Keratinocyte (primary cell): ENCODE data around the gene ARPC5. TPM values are rescaled to one million over a fixed set of nuclear protein-coding genes. Genes with fewer than 3 reads are reported as not detected.
A peak's percentile ranks its signal among the peaks of the same experiment; 100 is the strongest.

Source experiments
- DNase-seq: peaks from one replicate; pipeline ENCODE4 v3.0.0-alpha.2; 2011; ENCODE audit warnings: low read depth, missing footprints, low spot score
- FAIRE-seq: peaks from 2 replicates; lab custom pipeline; 2011; peaks lifted over from hg19 to GRCh38; lab: Jason Lieb, UNC
- H2AFZ ChIP-seq: 2 replicates; pipeline ENCODE4 v1.6.0; 2012; ENCODE audit warnings: low read length, control low read depth, inconsistent platforms; ENCODE audit not compliant: control insufficient read depth
- H3K27ac ChIP-seq: 2 replicates; pipeline ENCODE4 v1.5.1; 2011; ENCODE audit warnings: low read length; ENCODE audit not compliant: control insufficient read depth, insufficient read depth
- H3K27me3 ChIP-seq: 3 replicates; pipeline ENCODE4 v1.6.0; 2011; ENCODE audit warnings: low read length; ENCODE audit not compliant: control insufficient read depth, insufficient read depth; ENCODE audit errors: extremely low read depth
- H3K36me3 ChIP-seq, 2 experiments: 2 replicates in 1 of 2; 3 replicates in 1 of 2; pipeline ENCODE4 v1.5.1; 2011; ENCODE audit warnings: low read length in 2 of 2, mild to moderate bottlenecking in 1 of 2; ENCODE audit not compliant: control insufficient read depth in 2 of 2, insufficient read depth in 2 of 2; ENCODE audit errors: extremely low read depth in 1 of 2
- H3K4me1 ChIP-seq: 3 replicates; pipeline ENCODE4 v1.5.1; 2011; ENCODE audit warnings: low read length; ENCODE audit not compliant: control insufficient read depth, insufficient read depth; ENCODE audit errors: extremely low read depth
- H3K4me2 ChIP-seq: 3 replicates; pipeline ENCODE4 v1.6.0; 2011; ENCODE audit warnings: low read depth, low read length; ENCODE audit not compliant: control insufficient read depth, insufficient read depth; ENCODE audit errors: extremely low read depth
- H3K4me3 ChIP-seq, 3 experiments: fragments of 200-600 bp in 1 of 3; sonication (generic) in 1 of 3; 2 replicates in 2 of 3; 3 replicates in 1 of 3; pipeline ENCODE4 v1.5.1; 2011 to 2016; ENCODE audit warnings: low read length in 3 of 3, mild to moderate bottlenecking in 3 of 3, control low read depth in 2 of 3, inconsistent platforms in 1 of 3, low read depth in 1 of 3, mixed read lengths in 1 of 3, mixed run types in 1 of 3, moderate library complexity in 1 of 3; ENCODE audit not compliant: control insufficient read depth in 2 of 3, insufficient read depth in 2 of 3; ENCODE audit errors: extremely low read depth in 1 of 3
- H3K79me2 ChIP-seq: 2 replicates; pipeline ENCODE4 v1.6.0; 2012; ENCODE audit warnings: low read length; ENCODE audit not compliant: control insufficient read depth, insufficient read depth
- H3K9ac ChIP-seq: 3 replicates; pipeline ENCODE4 v1.6.0; 2011; ENCODE audit warnings: low read length; ENCODE audit not compliant: control insufficient read depth, insufficient read depth; ENCODE audit errors: extremely low read depth
- H3K9me1 ChIP-seq: 3 replicates; pipeline ENCODE4 v1.6.0; 2011; ENCODE audit warnings: low read length; ENCODE audit not compliant: control insufficient read depth, insufficient read depth; ENCODE audit errors: extremely low read depth
- H3K9me3 ChIP-seq: 2 replicates; pipeline ENCODE4 v1.5.1; 2012; ENCODE audit warnings: low read depth, low read length; ENCODE audit not compliant: control insufficient read depth
- H4K20me1 ChIP-seq: 3 replicates; pipeline ENCODE4 v1.6.0; 2011; ENCODE audit warnings: low read length; ENCODE audit not compliant: control insufficient read depth, insufficient read depth; ENCODE audit errors: extremely low read depth
- EZH2 ChIP-seq: IDR thresholded peaks from one replicate; pipeline ENCODE4 v1.6.1; 2012; ENCODE audit warnings: inconsistent platforms, mild to moderate bottlenecking, low read length, moderate library complexity
- dilution Hi-C: fragments of 300-500 bp; cut with MboI; formaldehyde crosslinking; loops from one replicate; pipeline ENCODE4 v1.7.0; 2020; ENCODE audit warnings: low sequenced_read_pairs; ENCODE audit not compliant: extremely low pct_ligation_motif_present
- polyA plus RNA-seq, 5 experiments: library from polyadenylated mRNA; depleted of rRNA in 3 of 5; stranded (reverse) in 3 of 5; stranded (forward) in 1 of 5; unstranded in 1 of 5; fragments of >200 nt; gene quantifications; 1 replicate in 1 of 5; 2 replicates in 3 of 5; 3 replicates in 1 of 5; pipeline versions ENCODE4 v1.2.1 to v1.2.3, GENCODE V29; 2011 to 2012; ENCODE audit warnings: missing spikeins in 2 of 5, low read depth in 1 of 5, low replicate concordance in 1 of 5
- TF ChIP-seq, protein P1 (sequence below), 3 experiments: IDR thresholded peaks in 1 of 3; conservative IDR thresholded peaks in 1 of 3; optimal IDR thresholded peaks in 1 of 3; 2 replicates in 2 of 3; 3 replicates in 1 of 3; pipeline versions ENCODE3 to v1.5.1; 2011; ENCODE audit warnings: low read length in 3 of 3, mild to moderate bottlenecking in 3 of 3, moderate library complexity in 2 of 3, control low read depth in 1 of 3, inconsistent platforms in 1 of 3; ENCODE audit not compliant: insufficient read depth in 2 of 3; ENCODE audit errors: extremely low read depth in 1 of 3

ARPC5 gene
- polyA plus RNA-seq, 1 donor (not counting 4 experiments of a cell fraction or from before 2014, with no cell fraction given) = 255 TPM

DNA sequence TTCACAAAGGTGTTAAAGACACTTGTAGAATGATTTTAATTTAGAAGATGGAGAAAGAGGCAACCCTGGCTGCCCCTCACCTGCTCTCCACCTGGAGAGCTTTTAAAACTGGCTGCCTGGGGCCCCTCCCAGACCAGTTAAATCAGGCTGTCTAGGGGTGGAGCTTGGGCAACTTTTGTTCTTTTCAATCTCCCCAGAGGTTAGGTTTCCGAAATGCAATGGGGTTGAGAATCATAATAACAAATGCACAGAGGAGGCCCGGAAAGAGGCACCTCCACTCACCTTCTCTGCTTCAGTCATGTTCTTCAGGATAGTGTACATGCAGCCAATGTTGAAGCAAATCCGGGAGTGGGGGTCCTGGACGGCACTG lies 45.7 kb downstream of the ARPC5 start:
- Histone ChIP-seq H3K27me3 (no peaks in the 10 kb centered on the region), H3K9me3 (no peaks in the 10 kb centered on the region), H3K27ac (peak overlapping the region; percentile 70), H3K4me3 (peak overlapping the region; percentile 30 to 54 (median 39)), H3K36me3 (no peaks in the 10 kb centered on the region), H3K4me1 (peaks cover 14% of the 10 kb centered on the region), H3K9ac (peak overlapping the region; percentile 54), H3K9me1 (no peaks in the 10 kb centered on the region), H3K79me2 (no peaks in the 10 kb centered on the region), H4K20me1 (no peaks in the 10 kb centered on the region), H2AFZ (peak overlapping the region; percentile 82), H3K4me2 (peak overlapping the region; percentile 67)
- no peak for FAIRE-seq
- TF ChIP-seq, protein P1, sequence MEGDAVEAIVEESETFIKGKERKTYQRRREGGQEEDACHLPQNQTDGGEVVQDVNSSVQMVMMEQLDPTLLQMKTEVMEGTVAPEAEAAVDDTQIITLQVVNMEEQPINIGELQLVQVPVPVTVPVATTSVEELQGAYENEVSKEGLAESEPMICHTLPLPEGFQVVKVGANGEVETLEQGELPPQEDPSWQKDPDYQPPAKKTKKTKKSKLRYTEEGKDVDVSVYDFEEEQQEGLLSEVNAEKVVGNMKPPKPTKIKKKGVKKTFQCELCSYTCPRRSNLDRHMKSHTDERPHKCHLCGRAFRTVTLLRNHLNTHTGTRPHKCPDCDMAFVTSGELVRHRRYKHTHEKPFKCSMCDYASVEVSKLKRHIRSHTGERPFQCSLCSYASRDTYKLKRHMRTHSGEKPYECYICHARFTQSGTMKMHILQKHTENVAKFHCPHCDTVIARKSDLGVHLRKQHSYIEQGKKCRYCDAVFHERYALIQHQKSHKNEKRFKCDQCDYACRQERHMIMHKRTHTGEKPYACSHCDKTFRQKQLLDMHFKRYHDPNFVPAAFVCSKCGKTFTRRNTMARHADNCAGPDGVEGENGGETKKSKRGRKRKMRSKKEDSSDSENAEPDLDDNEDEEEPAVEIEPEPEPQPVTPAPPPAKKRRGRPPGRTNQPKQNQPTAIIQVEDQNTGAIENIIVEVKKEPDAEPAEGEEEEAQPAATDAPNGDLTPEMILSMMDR (optimal IDR thresholded peaks at IDR 0.05 in 1 of 3, IDR thresholded peaks at IDR 0.05 in 1 of 3, conservative IDR thresholded peaks at IDR 0.05 in 1 of 3; ENCODE audit: extremely low read depth in 1 of 3, insufficient read depth in 2 of 3, low read length in 3 of 3) = no peak
- TF ChIP-seq EZH2 = no peak
- DNase-seq = no peak
- dilution Hi-C loops = no loop called here

DNA sequence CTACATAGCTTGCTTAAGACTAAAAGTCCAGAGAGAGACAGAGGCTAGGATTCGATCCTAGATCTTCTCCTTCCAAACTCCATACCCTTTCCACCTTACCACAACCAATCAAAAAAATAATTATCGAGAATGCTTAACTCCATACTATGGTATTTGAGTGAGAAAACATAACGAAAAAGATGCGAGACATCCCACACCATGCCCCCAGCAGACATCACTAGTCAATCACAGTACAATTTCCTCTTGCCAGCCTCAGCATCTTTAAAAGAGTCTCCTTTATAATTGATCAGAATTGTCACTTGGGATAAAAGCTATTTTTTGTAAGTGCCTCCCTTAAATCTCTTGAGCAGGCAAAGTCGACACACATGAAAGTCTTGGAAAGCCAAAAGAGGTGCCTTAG lies 46.2 kb downstream of the ARPC5 start:
- H3K4me2 ChIP-seq = peak overlapping the region; percentile 67
- FAIRE-seq (no peak), DNase-seq (no peak)
- no peaks in the 10 kb centered on the region for H3K9me3 ChIP-seq
- no peak overlapping the region for H2AFZ ChIP-seq
- no peak overlapping the region for H3K9ac ChIP-seq
- TF ChIP-seq, protein P1 (optimal IDR thresholded peaks at IDR 0.05 in 1 of 3, IDR thresholded peaks at IDR 0.05 in 1 of 3, conservative IDR thresholded peaks at IDR 0.05 in 1 of 3; ENCODE audit: extremely low read depth in 1 of 3, insufficient read depth in 2 of 3, low read length in 3 of 3) = no peak
- TF ChIP-seq EZH2 = no peak
- H3K4me1 ChIP-seq = peaks cover 14% of the 10 kb centered on the region
- no peaks in the 10 kb centered on the region for H3K36me3 ChIP-seq
- no peak overlapping the region for H3K27ac ChIP-seq
- H4K20me1 ChIP-seq = no peaks in the 10 kb centered on the region
- dilution Hi-C loops = no loop called here
- no peaks in the 10 kb centered on the region for H3K79me2 ChIP-seq
- H3K9me1 ChIP-seq = no peaks in the 10 kb centered on the region
- H3K27me3 ChIP-seq = no peaks in the 10 kb centered on the region
- peak overlapping the region in 2 of 3 experiments; percentile 39 to 54 for H3K4me3 ChIP-seq
